SK-N-SH treated with all-trans-retinoic acid at 6 μM for 48 hours (cell line): ENCODE measurements around the gene HNRNPUL1.

Experiments used
- ATAC-seq: fragments of 200-7000 bp; cut with Tn5 transposase; 3 replicates; pipeline ENCODE4 v1.9.1; 2020; ENCODE audit warnings: mild to moderate bottlenecking, moderate library complexity
- ARNTL ChIP-seq: fragments of 450-650 bp; formaldehyde crosslinking; IDR thresholded peaks from 2 replicates; pipeline ENCODE4 v1.5.0; 2020; ENCODE audit warnings: low read depth, mild to moderate bottlenecking, moderate library complexity, borderline replicate concordance
- BACH2 ChIP-seq: fragments of 250-450 bp; sonication (Bioruptor Pico); IDR thresholded peaks from 2 replicates; pipeline ENCODE4 v1.9.0; 2021; ENCODE audit warnings: mild to moderate bottlenecking, borderline replicate concordance
- ESRRG ChIP-seq: fragments of 250-450 bp; sonication (Bioruptor Pico); IDR thresholded peaks from 2 replicates; pipeline ENCODE4 v1.6.1; 2021; ENCODE audit warnings: mild to moderate bottlenecking
- GLIS3 ChIP-seq: fragments of 250-450 bp; sonication (Bioruptor Pico); IDR thresholded peaks from 2 replicates; pipeline ENCODE4 v1.5.0; 2020; ENCODE audit warnings: mild to moderate bottlenecking, moderate library complexity
- PPARA ChIP-seq: fragments of 250-450 bp; sonication (Bioruptor Pico); IDR thresholded peaks from 2 replicates; pipeline ENCODE4 v1.5.0; 2020; ENCODE audit warnings: mild to moderate bottlenecking, borderline replicate concordance
- RARB ChIP-seq: fragments of 250-450 bp; sonication (Bioruptor Pico); IDR thresholded peaks from 2 replicates; pipeline ENCODE4 v1.8.0; 2021; ENCODE audit warnings: mild to moderate bottlenecking, moderate library complexity
- SNAI2 ChIP-seq: fragments of 250-450 bp; sonication (Bioruptor Pico); IDR thresholded peaks from 2 replicates; pipeline ENCODE4 v1.5.0; 2020; ENCODE audit warnings: mild to moderate bottlenecking, moderate library complexity
- TCF4 ChIP-seq: fragments of 250-450 bp; sonication (Bioruptor Pico); IDR thresholded peaks from 2 replicates; pipeline ENCODE4 v1.8.0; 2021; ENCODE audit warnings: mild to moderate bottlenecking, moderate library complexity, borderline replicate concordance
- TOX ChIP-seq: fragments of 250-450 bp; sonication (Bioruptor Pico); IDR thresholded peaks from 2 replicates; pipeline ENCODE4 v1.8.0; 2021; ENCODE audit warnings: mild to moderate bottlenecking, moderate library complexity, borderline replicate concordance
- ZC3H10 ChIP-seq: fragments of 250-450 bp; sonication (Bioruptor Pico); IDR thresholded peaks from 2 replicates; pipeline ENCODE4 v1.5.1; 2021; ENCODE audit warnings: mild to moderate bottlenecking, moderate library complexity
- ZFP30 ChIP-seq: fragments of 450-650 bp; formaldehyde crosslinking; IDR thresholded peaks from 2 replicates; pipeline ENCODE4 v1.5.0; 2022; ENCODE audit warnings: mild to moderate bottlenecking, moderate library complexity
- ZNF565 ChIP-seq: fragments of 450-650 bp; formaldehyde crosslinking; conservative IDR thresholded peaks from 2 replicates; pipeline ENCODE4 v1.5.0; 2020; ENCODE audit warnings: low read depth, mild to moderate bottlenecking, moderate library complexity
- ZNF70 ChIP-seq: fragments of 450-650 bp; formaldehyde crosslinking; IDR thresholded peaks from 2 replicates; pipeline ENCODE4 v1.5.0; 2020; ENCODE audit warnings: mild to moderate bottlenecking, moderate library complexity
- ZNF8 ChIP-seq: fragments of 450-650 bp; formaldehyde crosslinking; IDR thresholded peaks from 2 replicates; pipeline ENCODE4 v1.5.0; 2020; ENCODE audit warnings: mild to moderate bottlenecking, moderate library complexity
- TF ChIP-seq, protein P1 (sequence below): fragments of 250-450 bp; sonication (Bioruptor Pico); IDR thresholded peaks from 2 replicates; pipeline ENCODE4 v1.8.0; 2021; ENCODE audit warnings: low read depth, mild to moderate bottlenecking, moderate library complexity, borderline replicate concordance
- TF ChIP-seq, protein P2 (sequence below): fragments of 250-450 bp; sonication (Bioruptor Pico); IDR thresholded peaks from 2 replicates; pipeline ENCODE4 v1.5.0; 2020; ENCODE audit warnings: mild to moderate bottlenecking, moderate library complexity
- TF ChIP-seq, protein P3 (sequence below): fragments of 250-450 bp; sonication (Bioruptor Pico); IDR thresholded peaks from 2 replicates; pipeline ENCODE4 v1.5.1; 2020; ENCODE audit warnings: low read depth, mild to moderate bottlenecking, moderate library complexity
- TF ChIP-seq, protein P4 (sequence below): fragments of 250-450 bp; sonication (Bioruptor Pico); IDR thresholded peaks from 2 replicates; pipeline ENCODE4 v1.8.0; 2020; ENCODE audit warnings: mild to moderate bottlenecking, moderate library complexity, borderline replicate concordance
- TF ChIP-seq, protein P5 (sequence below): fragments of 250-450 bp; sonication (Bioruptor Pico); IDR thresholded peaks from 2 replicates; pipeline ENCODE4 v1.5.1; 2021; ENCODE audit warnings: mild to moderate bottlenecking, moderate library complexity

HNRNPUL1 gene

DNA sequence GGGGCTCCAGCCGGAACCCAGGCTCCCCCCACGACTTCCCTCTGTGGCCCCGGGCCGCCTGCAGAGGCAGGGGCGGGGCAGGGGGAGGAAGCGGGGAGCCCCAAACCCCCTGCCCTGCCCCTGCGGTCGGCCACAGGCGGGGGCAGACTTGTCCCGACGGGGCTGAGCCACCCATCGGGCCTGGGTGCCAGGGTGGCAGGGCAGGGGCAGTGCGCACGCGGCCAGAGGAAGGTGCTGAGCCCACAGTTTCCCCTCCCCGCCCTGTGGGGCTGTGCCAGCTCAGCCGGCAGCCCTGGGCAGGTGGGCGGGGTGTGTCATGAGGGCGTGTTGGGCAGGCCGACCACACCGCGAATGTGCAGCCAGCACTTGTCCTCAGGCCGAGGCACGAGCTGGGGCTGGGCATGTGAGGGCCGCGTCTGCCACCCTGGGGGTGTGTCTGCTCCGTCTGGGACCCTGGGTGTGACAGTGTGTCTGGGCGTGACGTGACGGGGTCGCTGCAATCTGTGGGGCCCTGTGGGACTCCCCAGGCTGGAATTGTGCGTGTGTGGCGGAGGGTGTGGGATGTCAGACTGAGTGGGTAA lies 63.5 kb downstream of the HNRNPUL1 start (continued):
- TF ChIP-seq, protein P1, sequence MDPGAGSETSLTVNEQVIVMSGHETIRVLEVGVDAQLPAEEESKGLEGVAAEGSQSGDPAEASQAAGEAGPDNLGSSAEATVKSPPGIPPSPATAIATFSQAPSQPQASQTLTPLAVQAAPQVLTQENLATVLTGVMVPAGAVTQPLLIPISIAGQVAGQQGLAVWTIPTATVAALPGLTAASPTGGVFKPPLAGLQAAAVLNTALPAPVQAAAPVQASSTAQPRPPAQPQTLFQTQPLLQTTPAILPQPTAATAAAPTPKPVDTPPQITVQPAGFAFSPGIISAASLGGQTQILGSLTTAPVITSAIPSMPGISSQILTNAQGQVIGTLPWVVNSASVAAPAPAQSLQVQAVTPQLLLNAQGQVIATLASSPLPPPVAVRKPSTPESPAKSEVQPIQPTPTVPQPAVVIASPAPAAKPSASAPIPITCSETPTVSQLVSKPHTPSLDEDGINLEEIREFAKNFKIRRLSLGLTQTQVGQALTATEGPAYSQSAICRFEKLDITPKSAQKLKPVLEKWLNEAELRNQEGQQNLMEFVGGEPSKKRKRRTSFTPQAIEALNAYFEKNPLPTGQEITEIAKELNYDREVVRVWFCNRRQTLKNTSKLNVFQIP (CRISPR knock-in tag), result no peak

DNA sequence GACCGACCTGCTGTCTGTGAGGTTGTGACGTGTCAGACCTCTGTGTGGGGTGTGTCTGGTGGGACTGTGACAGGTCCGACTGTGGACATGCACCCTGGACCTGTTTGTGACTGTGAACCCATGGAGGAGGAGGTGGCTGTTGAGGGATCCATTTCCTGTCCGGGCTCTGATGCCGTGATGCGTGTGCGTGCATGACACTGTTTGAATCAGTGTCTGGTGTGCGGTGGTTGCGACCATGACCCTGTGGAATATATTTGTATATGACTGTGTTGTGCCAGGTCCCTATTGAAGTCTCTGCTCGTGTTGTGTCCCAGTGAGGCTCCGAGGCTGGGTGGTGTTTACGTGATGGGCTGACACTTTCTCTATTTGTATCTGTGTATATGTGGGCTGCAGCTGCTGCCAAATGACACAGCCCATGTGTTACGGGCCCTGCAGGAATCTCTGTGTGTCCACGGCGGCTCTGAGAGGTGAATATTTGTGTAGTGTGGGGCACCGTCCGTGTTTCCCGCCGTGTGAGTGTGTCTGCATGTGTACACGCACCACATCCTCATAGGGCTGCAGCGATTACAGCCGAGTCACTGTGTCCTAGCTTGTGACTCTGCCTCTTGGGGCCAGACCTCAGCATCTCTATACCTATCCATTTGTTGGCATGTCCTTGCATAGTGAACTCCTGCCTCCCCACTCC lies 64.1 kb downstream of the HNRNPUL1 start:
- no peak for ATAC-seq
- no peak for TF ChIP-seq ESRRG
- no peak for TF ChIP-seq RARB
- TF ChIP-seq ZNF8 (CRISPR knock-in tag), result no peak
- TF ChIP-seq, protein P2, sequence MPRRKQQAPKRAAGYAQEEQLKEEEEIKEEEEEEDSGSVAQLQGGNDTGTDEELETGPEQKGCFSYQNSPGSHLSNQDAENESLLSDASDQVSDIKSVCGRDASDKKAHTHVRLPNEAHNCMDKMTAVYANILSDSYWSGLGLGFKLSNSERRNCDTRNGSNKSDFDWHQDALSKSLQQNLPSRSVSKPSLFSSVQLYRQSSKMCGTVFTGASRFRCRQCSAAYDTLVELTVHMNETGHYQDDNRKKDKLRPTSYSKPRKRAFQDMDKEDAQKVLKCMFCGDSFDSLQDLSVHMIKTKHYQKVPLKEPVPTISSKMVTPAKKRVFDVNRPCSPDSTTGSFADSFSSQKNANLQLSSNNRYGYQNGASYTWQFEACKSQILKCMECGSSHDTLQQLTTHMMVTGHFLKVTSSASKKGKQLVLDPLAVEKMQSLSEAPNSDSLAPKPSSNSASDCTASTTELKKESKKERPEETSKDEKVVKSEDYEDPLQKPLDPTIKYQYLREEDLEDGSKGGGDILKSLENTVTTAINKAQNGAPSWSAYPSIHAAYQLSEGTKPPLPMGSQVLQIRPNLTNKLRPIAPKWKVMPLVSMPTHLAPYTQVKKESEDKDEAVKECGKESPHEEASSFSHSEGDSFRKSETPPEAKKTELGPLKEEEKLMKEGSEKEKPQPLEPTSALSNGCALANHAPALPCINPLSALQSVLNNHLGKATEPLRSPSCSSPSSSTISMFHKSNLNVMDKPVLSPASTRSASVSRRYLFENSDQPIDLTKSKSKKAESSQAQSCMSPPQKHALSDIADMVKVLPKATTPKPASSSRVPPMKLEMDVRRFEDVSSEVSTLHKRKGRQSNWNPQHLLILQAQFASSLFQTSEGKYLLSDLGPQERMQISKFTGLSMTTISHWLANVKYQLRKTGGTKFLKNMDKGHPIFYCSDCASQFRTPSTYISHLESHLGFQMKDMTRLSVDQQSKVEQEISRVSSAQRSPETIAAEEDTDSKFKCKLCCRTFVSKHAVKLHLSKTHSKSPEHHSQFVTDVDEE (CRISPR knock-in tag), result no peak
- no peak for TF ChIP-seq ZC3H10 (CRISPR knock-in tag)
- TF ChIP-seq, all 23 proteins: peak for 0

DNA sequence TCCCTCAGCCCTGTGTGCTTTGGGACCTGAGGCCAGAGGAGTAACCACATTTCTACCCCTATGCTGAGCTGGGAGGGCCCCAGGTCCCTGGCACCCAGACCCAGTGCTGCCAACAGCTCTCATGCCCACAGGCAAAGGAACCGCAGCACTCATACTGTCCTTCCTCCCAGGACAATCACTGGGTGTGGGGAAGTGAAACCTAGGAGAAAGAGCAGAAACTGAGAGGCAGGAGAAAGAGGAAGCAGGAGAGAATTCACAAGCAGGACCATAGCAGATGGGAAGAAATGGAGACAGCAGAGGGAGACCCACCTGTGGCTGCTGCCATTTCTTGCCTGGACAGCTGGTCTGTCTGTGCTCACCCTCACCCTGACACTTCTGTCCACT lies 64.7 kb downstream of the HNRNPUL1 start:
- TF ChIP-seq TCF4 (CRISPR knock-in tag) (no peak), ZNF8 (CRISPR knock-in tag) (no peak), RARB (no peak)
- ATAC-seq, result no peak

DNA sequence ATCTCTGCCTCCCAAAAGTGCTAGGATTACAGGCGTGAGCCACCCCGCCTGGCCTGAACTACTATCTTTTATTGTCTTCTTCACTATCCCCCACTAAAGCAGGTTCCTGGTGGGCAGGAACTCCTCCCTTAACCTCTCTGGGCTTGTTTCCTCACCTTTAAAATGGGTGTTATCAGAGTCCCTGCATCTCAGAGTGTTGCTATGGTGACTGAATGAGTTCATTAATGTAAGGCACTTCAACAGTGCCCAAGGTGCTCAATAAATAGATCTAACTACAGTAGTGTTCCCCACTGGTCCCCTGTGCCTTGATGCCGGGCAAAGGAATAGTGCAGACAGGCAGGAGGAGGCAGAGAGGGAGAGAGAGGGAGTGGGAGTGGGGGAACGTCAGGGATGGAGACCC lies 66.3 kb downstream of the HNRNPUL1 start:
- TF ChIP-seq ZNF565 (no peak), ZC3H10 (CRISPR knock-in tag) (no peak), SNAI2 (CRISPR knock-in tag) (no peak), ZFP30 (CRISPR knock-in tag) (no peak), ARNTL (CRISPR knock-in tag) (no peak), TOX (CRISPR knock-in tag) (no peak), ESRRG (no peak), GLIS3 (CRISPR knock-in tag) (no peak), PPARA (CRISPR knock-in tag) (no peak), TCF4 (CRISPR knock-in tag) (no peak), ZNF70 (no peak), BACH2 (CRISPR knock-in tag) (no peak), RARB (no peak), ZNF8 (CRISPR knock-in tag) (no peak)
- TF ChIP-seq, protein P3, sequence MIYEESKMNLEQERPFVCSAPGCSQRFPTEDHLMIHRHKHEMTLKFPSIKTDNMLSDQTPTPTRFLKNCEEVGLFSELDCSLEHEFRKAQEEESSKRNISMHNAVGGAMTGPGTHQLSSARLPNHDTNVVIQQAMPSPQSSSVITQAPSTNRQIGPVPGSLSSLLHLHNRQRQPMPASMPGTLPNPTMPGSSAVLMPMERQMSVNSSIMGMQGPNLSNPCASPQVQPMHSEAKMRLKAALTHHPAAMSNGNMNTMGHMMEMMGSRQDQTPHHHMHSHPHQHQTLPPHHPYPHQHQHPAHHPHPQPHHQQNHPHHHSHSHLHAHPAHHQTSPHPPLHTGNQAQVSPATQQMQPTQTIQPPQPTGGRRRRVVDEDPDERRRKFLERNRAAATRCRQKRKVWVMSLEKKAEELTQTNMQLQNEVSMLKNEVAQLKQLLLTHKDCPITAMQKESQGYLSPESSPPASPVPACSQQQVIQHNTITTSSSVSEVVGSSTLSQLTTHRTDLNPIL (CRISPR knock-in tag), result no peak
- TF ChIP-seq, protein P4, sequence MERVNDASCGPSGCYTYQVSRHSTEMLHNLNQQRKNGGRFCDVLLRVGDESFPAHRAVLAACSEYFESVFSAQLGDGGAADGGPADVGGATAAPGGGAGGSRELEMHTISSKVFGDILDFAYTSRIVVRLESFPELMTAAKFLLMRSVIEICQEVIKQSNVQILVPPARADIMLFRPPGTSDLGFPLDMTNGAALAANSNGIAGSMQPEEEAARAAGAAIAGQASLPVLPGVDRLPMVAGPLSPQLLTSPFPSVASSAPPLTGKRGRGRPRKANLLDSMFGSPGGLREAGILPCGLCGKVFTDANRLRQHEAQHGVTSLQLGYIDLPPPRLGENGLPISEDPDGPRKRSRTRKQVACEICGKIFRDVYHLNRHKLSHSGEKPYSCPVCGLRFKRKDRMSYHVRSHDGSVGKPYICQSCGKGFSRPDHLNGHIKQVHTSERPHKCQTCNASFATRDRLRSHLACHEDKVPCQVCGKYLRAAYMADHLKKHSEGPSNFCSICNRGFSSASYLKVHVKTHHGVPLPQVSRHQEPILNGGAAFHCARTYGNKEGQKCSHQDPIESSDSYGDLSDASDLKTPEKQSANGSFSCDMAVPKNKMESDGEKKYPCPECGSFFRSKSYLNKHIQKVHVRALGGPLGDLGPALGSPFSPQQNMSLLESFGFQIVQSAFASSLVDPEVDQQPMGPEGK, result no peak
- TF ChIP-seq, protein P5, sequence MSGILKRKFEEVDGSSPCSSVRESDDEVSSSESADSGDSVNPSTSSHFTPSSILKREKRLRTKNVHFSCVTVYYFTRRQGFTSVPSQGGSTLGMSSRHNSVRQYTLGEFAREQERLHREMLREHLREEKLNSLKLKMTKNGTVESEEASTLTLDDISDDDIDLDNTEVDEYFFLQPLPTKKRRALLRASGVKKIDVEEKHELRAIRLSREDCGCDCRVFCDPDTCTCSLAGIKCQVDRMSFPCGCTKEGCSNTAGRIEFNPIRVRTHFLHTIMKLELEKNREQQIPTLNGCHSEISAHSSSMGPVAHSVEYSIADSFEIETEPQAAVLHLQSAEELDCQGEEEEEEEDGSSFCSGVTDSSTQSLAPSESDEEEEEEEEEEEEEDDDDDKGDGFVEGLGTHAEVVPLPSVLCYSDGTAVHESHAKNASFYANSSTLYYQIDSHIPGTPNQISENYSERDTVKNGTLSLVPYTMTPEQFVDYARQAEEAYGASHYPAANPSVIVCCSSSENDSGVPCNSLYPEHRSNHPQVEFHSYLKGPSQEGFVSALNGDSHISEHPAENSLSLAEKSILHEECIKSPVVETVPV (CRISPR knock-in tag), result no peak
- TF ChIP-seq, protein P2 (CRISPR knock-in tag), result no peak
- TF ChIP-seq, protein P1 (CRISPR knock-in tag), result no peak
- TF ChIP-seq, all 23 proteins: peak for 0
- no peak for ATAC-seq
